ENCODE results near the gene SEC14L6.

The SEC14L6 gene

GRCh38 chr22:30495041-30495784 lies 51.3 kb downstream of the SEC14L6 start:
- DNase-seq (ENCODE audit: low spot score): no peak

- DNase-seq (ENCODE audit: low spot score): no peak
These were observed 54.4 kb downstream of the SEC14L6 start for GRCh38 chr22:30492144-30492543.

- no peak for DNase-seq (ENCODE audit: low spot score)
These were observed 55.2 kb downstream of the SEC14L6 start for GRCh38 chr22:30491381-30491780.

- no peak for DNase-seq (ENCODE audit: low spot score)
These were observed 56.1 kb downstream of the SEC14L6 start for GRCh38 chr22:30490399-30490798.

- DNase-seq (ENCODE audit: low spot score): no peak
These were observed 58.4 kb downstream of the SEC14L6 start for GRCh38 chr22:30488121-30488520.

GRCh38 chr22:30486661-30487115 lies 59.9 kb downstream of the SEC14L6 start:
- no peak for DNase-seq (ENCODE audit: low spot score)

- no peak for DNase-seq (ENCODE audit: low spot score)
These were observed 60.4 kb downstream of the SEC14L6 start for GRCh38 chr22:30486118-30486517.

- peak; percentile 20 for DNase-seq (ENCODE audit: low spot score)
These were observed 61.1 kb downstream of the SEC14L6 start for GRCh38 chr22:30485362-30485988.

- DNase-seq (ENCODE audit: low spot score): peak; percentile 61
These were observed 63.4 kb downstream of the SEC14L6 start for GRCh38 chr22:30483169-30483568.

- DNase-seq (ENCODE audit: low spot score): peak; percentile 52
These were observed 64.8 kb downstream of the SEC14L6 start for GRCh38 chr22:30481711-30482110.

GRCh38 chr22:30479981-30480380 lies 66.6 kb downstream of the SEC14L6 start:
- DNase-seq (ENCODE audit: low spot score): no peak

- DNase-seq (ENCODE audit: low spot score): no peak
These were observed 71.7 kb downstream of the SEC14L6 start for GRCh38 chr22:30474683-30475424.

GRCh38 chr22:30474121-30474520 lies 72.4 kb downstream of the SEC14L6 start:
- no peak for DNase-seq (ENCODE audit: low spot score)

GRCh38 chr22:30472994-30473720 lies 73.4 kb downstream of the SEC14L6 start:
- DNase-seq (ENCODE audit: low spot score): no peak

Data from putamen (tissue), 1 donor.